ENCODE measurements around the gene CASZ1. TPM values are rescaled to one million over a fixed set of nuclear protein-coding genes. Genes with fewer than 3 reads are reported as not detected.

The CASZ1 gene
- polyA plus RNA-seq, 3 donors: 0.30 to 3.7 (median 0.50) TPM

DNA sequence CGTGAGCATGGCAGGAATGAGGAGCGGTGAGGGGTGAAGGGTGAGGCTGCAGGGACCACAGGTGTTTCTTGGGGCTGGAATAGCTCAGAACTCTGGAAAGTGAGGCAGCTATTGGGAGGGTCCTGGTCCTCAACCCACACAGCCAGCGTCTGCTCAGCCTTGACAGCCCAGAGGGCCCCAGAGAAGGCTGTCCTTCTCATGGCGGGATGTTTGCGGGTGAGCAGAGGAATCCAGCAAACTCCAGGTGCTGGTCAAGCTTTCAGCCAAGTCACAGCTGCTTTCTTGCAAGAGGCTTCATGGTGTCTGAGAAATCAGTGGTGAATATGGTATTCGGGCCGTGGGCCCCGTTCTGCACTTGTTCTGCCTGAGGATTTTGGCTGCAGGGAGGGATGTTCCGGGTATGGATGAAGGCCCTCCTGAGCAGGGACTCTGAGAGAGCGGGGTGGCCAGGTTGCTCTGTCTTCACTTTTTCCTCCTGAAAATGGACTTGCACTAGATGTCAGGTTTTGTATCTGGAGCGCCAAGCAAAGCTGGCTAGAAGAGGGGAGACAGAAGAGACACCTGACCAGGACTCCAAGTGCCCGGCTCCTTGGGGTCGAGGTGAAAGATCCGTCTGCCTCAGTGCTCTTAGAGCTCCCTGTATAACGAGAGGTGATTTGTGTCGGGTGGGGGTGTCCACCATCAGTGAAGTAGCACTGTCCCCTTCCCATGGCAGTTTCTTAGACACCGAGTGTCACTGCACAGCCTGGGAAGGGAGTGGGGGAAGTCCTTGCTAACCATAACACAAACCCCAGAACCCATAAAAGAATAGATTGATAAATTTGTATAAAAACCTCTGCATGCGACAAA is 181.8 kb downstream of the CASZ1 start:
- no peaks in the 10 kb centered on the region for H3K9me3 ChIP-seq (replicated peaks in 1 of 2; ENCODE audit: control insufficient read depth in 1 of 2, insufficient read depth in 1 of 2, low read length in 2 of 2)
- DNase-seq: no peak
- no peak overlapping the region for H2AFZ ChIP-seq (ENCODE audit: insufficient read depth, low read depth, low read length, poor library complexity, severe bottlenecking)
- H3K4me3 Mint-ChIP-seq: no peak overlapping the region
- H3K9me3 Mint-ChIP-seq: no peaks in the 10 kb centered on the region
- WGBS (ENCODE audit: insufficient coverage): 100% methylated on average over 11 of the region's 18 CpGs
- H4K20me1 ChIP-seq (ENCODE audit: insufficient read depth, low read length): no peaks in the 10 kb centered on the region
- TF ChIP-seq, protein P1, sequence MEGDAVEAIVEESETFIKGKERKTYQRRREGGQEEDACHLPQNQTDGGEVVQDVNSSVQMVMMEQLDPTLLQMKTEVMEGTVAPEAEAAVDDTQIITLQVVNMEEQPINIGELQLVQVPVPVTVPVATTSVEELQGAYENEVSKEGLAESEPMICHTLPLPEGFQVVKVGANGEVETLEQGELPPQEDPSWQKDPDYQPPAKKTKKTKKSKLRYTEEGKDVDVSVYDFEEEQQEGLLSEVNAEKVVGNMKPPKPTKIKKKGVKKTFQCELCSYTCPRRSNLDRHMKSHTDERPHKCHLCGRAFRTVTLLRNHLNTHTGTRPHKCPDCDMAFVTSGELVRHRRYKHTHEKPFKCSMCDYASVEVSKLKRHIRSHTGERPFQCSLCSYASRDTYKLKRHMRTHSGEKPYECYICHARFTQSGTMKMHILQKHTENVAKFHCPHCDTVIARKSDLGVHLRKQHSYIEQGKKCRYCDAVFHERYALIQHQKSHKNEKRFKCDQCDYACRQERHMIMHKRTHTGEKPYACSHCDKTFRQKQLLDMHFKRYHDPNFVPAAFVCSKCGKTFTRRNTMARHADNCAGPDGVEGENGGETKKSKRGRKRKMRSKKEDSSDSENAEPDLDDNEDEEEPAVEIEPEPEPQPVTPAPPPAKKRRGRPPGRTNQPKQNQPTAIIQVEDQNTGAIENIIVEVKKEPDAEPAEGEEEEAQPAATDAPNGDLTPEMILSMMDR (IDR thresholded peaks at IDR 0.05): no peak
- no peak overlapping the region for H3K27ac Mint-ChIP-seq
- H3K79me2 ChIP-seq (ENCODE audit: insufficient read depth, low read length): no peaks in the 10 kb centered on the region
- H3K36me3 Mint-ChIP-seq: peaks cover 17 to 26% of the 10 kb centered on the region in 2 donors
- H3K36me3 ChIP-seq (replicated peaks in 1 of 2; ENCODE audit: control insufficient read depth in 1 of 2, insufficient read depth in 2 of 2, low read length in 2 of 2): peaks cover 0 to 14% of the 10 kb centered on the region in 2 donors
- H3K27me3 ChIP-seq (ENCODE audit: control insufficient read depth in 2 of 2, insufficient read depth in 2 of 2, low read length in 2 of 2): no peaks in the 10 kb centered on the region
- no peak overlapping the region for H3K4me2 ChIP-seq (replicated peaks; ENCODE audit: extremely low read depth, low read length, poor library complexity, severe bottlenecking)
- intact Hi-C loops (cut with micrococcal nuclease): no loop called here
- peaks cover 2% of the 10 kb centered on the region for H3K4me1 Mint-ChIP-seq
- H3K27ac ChIP-seq (ENCODE audit: low read depth in 1 of 2, low read length in 2 of 2): no peak overlapping the region
- no peak overlapping the region for H3K9ac ChIP-seq (ENCODE audit: insufficient read depth, low read length, poor library complexity, severe bottlenecking)
- peaks cover 0 to 2% (median 2%) of the 10 kb centered on the region in 3 donors for H3K27me3 Mint-ChIP-seq (ENCODE audit: low read depth in 3 of 3)
- no peaks in the 10 kb centered on the region for H3K4me1 ChIP-seq (ENCODE audit: control insufficient read depth in 1 of 2, insufficient read depth in 2 of 2, low read length in 2 of 2)
- H3K4me3 ChIP-seq (replicated peaks in 1 of 3; ENCODE audit: low read depth in 2 of 3, low read length in 3 of 3): no peak overlapping the region

DNA sequence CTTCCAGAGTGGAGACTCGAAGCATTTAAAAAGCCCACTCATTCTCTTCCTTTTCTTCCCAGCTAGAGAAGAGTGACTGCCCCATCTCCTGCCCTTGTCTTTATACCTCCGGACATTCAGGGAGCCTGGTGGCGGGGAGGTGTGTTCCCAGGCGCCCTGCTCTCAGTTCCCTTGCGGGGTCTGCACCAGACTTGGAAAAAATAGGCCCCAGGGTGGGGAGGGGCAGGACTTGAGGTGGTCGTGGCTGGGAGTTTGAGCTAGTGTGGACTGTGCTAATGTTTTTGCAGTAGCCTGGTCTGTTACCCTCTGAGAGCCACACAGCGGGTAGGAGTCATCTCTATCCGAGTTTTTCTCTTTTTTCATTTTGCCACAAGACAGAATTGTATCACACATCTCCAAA is 182.6 kb downstream of the CASZ1 start:
- Histone ChIP-seq H3K9ac (ENCODE audit: insufficient read depth, low read length, poor library complexity, severe bottlenecking) (no peak overlapping the region), H3K4me3 (replicated peaks in 1 of 3; ENCODE audit: low read depth in 2 of 3, low read length in 3 of 3) (no peak overlapping the region), H3K9me3 (replicated peaks in 1 of 2; ENCODE audit: control insufficient read depth in 1 of 2, insufficient read depth in 1 of 2, low read length in 2 of 2) (no peaks in the 10 kb centered on the region), H3K36me3 (replicated peaks in 1 of 2; ENCODE audit: control insufficient read depth in 1 of 2, insufficient read depth in 2 of 2, low read length in 2 of 2) (peaks cover 0 to 14% of the 10 kb centered on the region in 2 donors), H3K4me1 (ENCODE audit: control insufficient read depth in 1 of 2, insufficient read depth in 2 of 2, low read length in 2 of 2) (no peaks in the 10 kb centered on the region), H3K79me2 (ENCODE audit: insufficient read depth, low read length) (no peaks in the 10 kb centered on the region), H3K27ac (ENCODE audit: low read depth in 1 of 2, low read length in 2 of 2) (no peak overlapping the region), H4K20me1 (ENCODE audit: insufficient read depth, low read length) (no peaks in the 10 kb centered on the region), H3K4me2 (replicated peaks; ENCODE audit: extremely low read depth, low read length, poor library complexity, severe bottlenecking) (no peak overlapping the region), H3K27me3 (ENCODE audit: control insufficient read depth in 2 of 2, insufficient read depth in 2 of 2, low read length in 2 of 2) (no peaks in the 10 kb centered on the region), H2AFZ (ENCODE audit: insufficient read depth, low read depth, low read length, poor library complexity, severe bottlenecking) (no peak overlapping the region)
- peaks cover 2% of the 10 kb centered on the region for H3K4me1 Mint-ChIP-seq
- no peak overlapping the region for H3K27ac Mint-ChIP-seq
- peaks cover 0 to 2% (median 2%) of the 10 kb centered on the region in 3 donors for H3K27me3 Mint-ChIP-seq (ENCODE audit: low read depth in 3 of 3)
- H3K4me3 Mint-ChIP-seq: no peak overlapping the region
- peaks cover 20 to 25% of the 10 kb centered on the region in 2 donors for H3K36me3 Mint-ChIP-seq
- TF ChIP-seq, protein P1 (IDR thresholded peaks at IDR 0.05): no peak
- intact Hi-C loops (cut with micrococcal nuclease): no loop called here
- WGBS (ENCODE audit: insufficient coverage): 96% methylated on average over 6 of the region's 8 CpGs
- DNase-seq: no peak
- H3K9me3 Mint-ChIP-seq: no peaks in the 10 kb centered on the region

Data from CD14-positive monocyte (primary cell).